HepG2 (cell line): ENCODE results near the gene RAB28. TPM values are rescaled to one million over a fixed set of nuclear protein-coding genes. Genes with fewer than 3 reads are reported as not detected.
A peak's percentile ranks its signal among the peaks of the same experiment; 100 is the strongest.

Source experiments
- MTA3 ChIP-seq: sonication (generic); formaldehyde crosslinking; IDR thresholded peaks from 2 replicates; pipeline ENCODE4 v1.4.0; 2020; ENCODE audit warnings: missing genetic modification reagents
- NR2C2 ChIP-seq: sonication (generic); formaldehyde crosslinking; IDR thresholded peaks from 2 replicates; pipeline ENCODE4 v1.4.0; 2020; ENCODE audit warnings: missing genetic modification reagents, mild to moderate bottlenecking, moderate library complexity, borderline replicate concordance
- ZNF281 ChIP-seq: sonication (generic); formaldehyde crosslinking; IDR thresholded peaks from 2 replicates; pipeline ENCODE4 v1.4.0; 2020; ENCODE audit warnings: missing genetic modification reagents, borderline replicate concordance
- ZNF687 ChIP-seq: sonication (generic); formaldehyde crosslinking; IDR thresholded peaks from 2 replicates; pipeline ENCODE4 v1.5.1; 2020; ENCODE audit warnings: mild to moderate bottlenecking, missing genetic modification reagents, moderate library complexity
- polyA plus RNA-seq, 8 experiments: library from polyadenylated mRNA; depleted of rRNA in 3 of 8; stranded (reverse) in 7 of 8; unstranded in 1 of 8; fragments of >200 nt; fragmentation: Illumina TruSeq in 4 of 8; extraction: Trizol in 4 of 8; gene quantifications; 2 replicates each; pipeline versions ENCODE4 v1.2.1 to v1.2.3, GENCODE V29; 2011 to 2016; ENCODE audit warnings: low read depth in 4 of 8, missing spikeins in 1 of 8, mixed read lengths in 1 of 8; ENCODE audit not compliant: insufficient read depth in 1 of 8
- total RNA-seq, 5 experiments: library from RNA; depleted of rRNA; stranded (reverse); fragments of >200 nt; fragmentation: Illumina TruSeq; extraction: Trizol; gene quantifications; 2 replicates each; pipeline ENCODE4 v1.2.3, GENCODE V29; 2016; ENCODE audit warnings: low read depth in 1 of 5
- TF ChIP-seq, protein P1 (sequence below): IDR thresholded peaks from 2 replicates; pipeline ENCODE4 v1.6.1; 2016; ENCODE audit warnings: low read depth, control low read depth

Gene RAB28
- total and polyA plus RNA-seq, 2 of the 13 experiments (the other 11 are each of a cell fraction or from before 2014, with no cell fraction given) = 11.8 to 18.2 TPM

GRCh38 chr4:13484749-13485221, 645 bp upstream of the RAB28 start (continued):
- TF ChIP-seq ZNF687 (CRISPR knock-in tag) (peak; percentile 7; the same call in 1 of the 2 replicates), ZNF281 (CRISPR knock-in tag) (no peak), NR2C2 (CRISPR knock-in tag) (no peak), MTA3 (no peak)
- TF ChIP-seq, protein P1, sequence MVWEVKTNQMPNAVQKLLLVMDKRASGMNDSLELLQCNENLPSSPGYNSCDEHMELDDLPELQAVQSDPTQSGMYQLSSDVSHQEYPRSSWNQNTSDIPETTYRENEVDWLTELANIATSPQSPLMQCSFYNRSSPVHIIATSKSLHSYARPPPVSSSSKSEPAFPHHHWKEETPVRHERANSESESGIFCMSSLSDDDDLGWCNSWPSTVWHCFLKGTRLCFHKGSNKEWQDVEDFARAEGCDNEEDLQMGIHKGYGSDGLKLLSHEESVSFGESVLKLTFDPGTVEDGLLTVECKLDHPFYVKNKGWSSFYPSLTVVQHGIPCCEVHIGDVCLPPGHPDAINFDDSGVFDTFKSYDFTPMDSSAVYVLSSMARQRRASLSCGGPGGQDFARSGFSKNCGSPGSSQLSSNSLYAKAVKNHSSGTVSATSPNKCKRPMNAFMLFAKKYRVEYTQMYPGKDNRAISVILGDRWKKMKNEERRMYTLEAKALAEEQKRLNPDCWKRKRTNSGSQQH (CRISPR knock-in tag) = 0 out of 2 replicates have a peak, but pooled peaks have one; percentile 6
